Medulla oblongata (tissue), 1 donor: ENCODE measurements around the gene ZNF774.
"Not testable (repeated sequence)": the region's sequence is repeated elsewhere in the genome, so short reads cannot be mapped to it uniquely, and the experiment has no call there.

Experiments used
- DNase-seq: peaks from one replicate; pipeline ENCODE4 v3.0.0-alpha.2; 2015; ENCODE audit errors: extremely low spot score

The ZNF774 gene

DNA sequence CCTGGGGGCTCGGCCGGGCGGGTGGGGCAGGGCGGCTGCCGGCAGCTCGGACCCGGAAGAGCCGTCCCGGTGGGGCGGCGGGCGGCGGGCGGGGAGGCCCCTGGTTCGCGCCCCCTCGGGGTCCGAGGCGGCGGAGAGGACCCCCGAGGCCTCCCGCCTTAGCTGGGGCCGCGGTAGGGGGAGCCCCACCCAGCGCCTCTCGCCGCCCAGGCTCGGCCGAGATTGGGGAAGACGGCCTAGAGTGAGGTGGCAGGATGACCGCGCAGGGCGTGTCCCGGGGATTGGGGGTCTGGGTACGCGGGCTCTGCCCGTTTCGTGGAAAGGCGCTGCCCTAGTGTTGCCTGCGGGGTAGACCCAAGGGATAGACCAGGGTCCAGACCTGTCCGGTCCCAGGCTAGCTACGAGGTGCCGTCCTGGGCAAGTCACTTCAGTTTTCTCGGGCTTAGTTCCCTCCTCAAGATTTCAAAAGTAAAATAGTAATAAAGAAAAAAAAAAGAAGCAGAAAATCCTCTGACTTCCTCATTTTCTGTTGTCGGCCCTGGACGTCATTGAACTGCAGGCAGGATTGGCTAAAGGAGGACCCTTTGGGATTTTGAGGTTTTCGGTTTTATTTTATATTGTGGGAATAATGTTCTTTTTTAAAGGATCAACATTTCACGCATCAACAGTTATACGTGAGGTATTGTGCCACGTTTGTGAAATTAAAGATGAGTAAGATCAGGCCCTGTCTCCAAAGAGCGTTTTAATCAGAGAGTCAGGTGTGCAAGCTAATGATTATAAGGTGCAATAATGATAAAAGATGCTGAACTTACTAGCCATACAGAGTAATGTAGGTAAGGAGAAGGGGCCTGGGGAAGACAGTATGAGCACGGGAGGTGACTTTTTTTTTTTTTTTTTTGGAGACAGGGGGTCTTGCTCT, 36.6 kb downstream of the ZNF774 start:
- no peak for DNase-seq

DNA sequence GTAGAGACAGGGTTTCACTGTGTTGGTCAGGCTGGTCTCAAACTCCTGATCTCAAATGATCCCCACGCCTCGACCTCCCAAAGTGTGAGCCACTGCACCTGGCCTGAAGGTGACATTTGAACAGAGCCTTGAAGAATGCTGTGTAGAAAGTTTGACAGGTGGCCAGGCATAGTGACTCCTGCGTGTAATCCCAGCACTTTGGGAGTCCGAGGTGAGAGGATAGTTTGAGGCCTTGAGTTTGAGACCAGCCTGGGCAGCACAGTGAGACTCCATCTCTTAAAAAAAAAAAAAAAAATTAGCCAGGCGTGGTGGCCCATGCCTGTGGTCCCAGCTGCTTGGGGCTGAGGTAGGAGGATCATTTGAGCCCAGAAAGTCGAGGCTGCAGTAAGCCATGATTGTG, 37.4 kb downstream of the ZNF774 start:
- no peak for DNase-seq

DNA sequence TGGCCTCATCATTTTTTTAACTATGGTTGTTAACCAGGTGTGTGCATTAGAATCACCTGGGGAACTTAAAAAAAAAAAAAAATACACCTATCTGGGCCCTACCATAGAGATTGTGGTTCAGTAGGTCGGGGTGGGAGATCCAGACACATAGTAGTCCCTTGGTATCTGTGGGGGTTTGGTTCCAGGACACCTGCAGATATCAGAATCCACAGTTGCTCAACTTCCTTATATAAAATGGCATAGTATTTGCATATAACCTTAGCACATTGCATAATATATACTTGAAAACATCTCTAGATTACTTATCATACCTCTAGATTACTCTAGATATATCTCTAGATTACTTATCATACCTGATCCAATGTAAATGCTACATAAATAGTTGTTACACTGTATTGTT, 41.0 kb downstream of the ZNF774 start:
- DNase-seq, result no peak

DNA sequence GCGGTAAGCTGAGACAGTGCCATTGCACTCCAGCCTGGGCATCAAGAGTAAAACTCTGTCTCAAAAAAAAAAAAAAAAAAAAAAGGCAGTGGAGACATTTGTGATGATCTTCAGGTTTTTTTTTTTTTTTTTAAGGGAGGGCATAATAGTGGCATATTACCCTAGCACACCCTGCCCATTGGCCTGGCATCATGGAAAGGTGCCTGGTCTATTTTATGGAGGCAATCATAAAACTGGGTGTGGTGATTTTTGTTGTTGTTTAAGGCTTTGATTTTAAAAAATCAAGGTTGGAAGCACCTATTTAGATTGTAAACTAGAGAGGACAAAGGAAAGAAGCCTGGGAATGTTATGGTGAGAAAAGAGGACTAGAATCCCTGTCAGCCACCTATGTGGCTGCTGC, 42.0 kb downstream of the ZNF774 start:
- DNase-seq, result no peak

GRCh38 chr15:90394748-90395442, 42.8 kb downstream of the ZNF774 start:
- DNase-seq, result no peak

- no peak for DNase-seq
Observed at GRCh38 chr15:90396321-90396720, 44.2 kb downstream of the ZNF774 start.

DNA sequence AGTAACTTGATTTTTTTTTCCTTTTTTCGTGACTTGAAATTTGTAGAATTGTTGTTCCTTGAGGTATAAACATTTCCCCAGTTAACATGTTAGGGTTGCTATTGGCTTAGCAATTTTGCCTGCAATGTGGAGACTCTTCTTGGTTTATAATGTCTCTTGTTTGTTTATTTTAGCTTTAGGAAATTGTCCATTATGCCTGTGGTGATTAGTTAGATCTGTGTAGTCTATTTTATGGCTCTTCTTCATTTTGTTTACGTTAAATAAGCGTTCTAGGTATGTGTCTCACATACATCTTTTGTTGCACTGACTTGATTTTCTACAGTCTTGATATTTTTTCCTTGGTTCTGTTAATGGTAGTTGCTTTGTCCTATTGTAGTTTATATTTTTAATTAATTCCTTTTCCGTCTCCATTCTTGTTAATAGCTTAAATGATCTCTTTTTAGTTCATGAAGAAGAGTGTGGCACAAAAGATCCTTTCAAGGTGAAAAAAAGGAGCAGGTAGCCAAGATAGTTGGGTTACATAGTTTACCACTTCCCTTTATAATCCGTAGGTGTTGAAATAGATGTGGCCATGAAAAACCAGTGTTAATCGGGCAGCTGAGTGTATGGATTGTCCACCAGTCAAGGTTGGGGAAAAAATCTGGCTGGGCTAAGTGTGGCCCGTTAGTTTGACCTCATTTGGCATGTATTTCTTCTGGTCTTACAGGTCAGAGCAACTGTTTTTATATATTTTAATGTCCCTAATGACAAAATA, 48.1 kb downstream of the ZNF774 start:
- no peak for DNase-seq

- DNase-seq, result no peak
Observed at GRCh38 chr15:90400759-90401314, 48.8 kb downstream of the ZNF774 start.

DNA sequence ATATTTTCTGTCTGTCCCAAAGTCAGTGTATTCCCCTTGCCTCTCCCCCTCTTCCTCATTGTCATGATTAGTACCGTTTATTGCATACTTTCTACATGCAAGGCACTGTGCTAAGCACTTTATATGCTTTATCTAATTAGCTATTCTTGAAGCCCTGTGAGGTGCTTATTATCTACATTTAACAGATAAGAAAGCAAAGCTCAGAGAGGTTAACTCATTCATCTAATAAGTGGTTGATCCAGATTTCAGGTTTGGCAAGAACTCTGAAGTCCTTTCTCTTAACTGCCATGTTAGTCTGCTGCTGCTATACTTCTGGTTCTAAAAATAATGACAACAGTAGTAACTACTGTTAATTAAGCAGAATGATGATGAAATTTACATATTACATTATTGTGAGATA, 49.4 kb downstream of the ZNF774 start:
- no peak for DNase-seq

GRCh38 chr15:90402223-90402622, 50.1 kb downstream of the ZNF774 start:
- no peak for DNase-seq

GRCh38 chr15:90402767-90403166, 50.7 kb downstream of the ZNF774 start:
- DNase-seq, result no peak

DNA sequence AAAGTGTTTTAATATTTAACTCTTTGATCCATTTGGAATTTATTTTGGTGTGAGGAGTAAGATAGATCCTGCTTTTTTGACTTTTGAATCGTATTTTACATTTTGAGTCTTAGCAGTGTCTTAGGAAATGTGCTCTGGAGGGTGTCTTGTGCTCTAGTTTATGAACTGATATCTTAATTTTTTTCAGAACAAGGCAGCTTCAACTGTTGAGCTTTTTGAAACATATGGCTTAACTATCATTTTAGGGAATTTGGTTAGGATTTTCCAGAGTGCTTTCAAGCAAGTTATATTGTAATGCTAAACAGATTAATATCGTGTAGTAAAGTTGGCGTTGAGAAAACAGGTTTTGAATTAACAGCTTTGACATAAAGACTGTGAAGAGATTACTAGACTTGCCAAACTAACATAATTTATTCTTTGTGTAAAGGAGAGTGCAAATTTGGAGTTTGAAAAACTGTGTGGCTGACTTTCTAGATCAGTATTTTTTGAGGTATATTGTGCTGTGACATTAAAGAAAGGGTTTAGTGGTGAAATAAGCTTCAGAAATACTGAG, 53.0 kb downstream of the ZNF774 start:
- DNase-seq, result no peak

DNA sequence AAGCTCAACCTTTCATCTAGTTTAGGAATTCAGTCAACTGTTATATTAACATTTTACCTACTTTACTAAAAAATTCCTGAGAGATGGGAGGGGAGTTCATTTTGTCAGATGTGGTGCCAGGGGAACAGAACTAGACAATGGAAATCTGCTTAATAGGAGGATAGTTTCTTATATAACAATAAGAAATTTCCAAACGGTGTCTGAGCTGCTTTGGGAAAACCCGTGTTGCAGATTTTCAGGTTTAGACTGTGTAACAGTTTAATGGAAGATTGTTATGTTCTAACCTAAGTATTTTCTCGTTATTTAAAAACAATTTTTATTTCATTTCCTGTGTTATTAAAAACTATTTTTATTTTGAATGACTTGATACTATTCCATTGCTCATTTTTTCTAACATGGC, 55.3 kb downstream of the ZNF774 start:
- DNase-seq, result no peak

GRCh38 chr15:90407871-90408317, 55.8 kb downstream of the ZNF774 start:
- DNase-seq, result no peak

DNA sequence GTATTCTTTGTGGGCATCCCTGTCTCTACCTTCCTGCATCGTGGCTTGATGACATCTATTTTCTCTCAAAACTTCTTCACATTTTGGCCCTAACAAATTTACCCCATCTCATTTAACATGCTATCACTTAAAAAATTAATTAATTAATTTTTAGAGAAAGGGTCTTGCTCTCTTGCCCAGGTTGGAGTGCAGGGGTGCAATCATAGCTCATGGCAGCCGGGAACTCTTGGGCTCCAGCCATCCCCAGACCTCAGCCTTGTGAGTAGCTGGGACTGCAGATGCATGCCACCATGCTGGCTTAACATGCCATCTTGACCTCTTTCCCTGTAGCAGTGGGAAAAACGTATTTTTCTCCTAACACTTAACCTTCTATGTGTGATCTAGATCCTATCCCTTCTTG, 56.6 kb downstream of the ZNF774 start:
- DNase-seq, result no peak

- DNase-seq, result not testable (repeated sequence)
Observed at GRCh38 chr15:90409587-90409986, 57.5 kb downstream of the ZNF774 start.

DNA sequence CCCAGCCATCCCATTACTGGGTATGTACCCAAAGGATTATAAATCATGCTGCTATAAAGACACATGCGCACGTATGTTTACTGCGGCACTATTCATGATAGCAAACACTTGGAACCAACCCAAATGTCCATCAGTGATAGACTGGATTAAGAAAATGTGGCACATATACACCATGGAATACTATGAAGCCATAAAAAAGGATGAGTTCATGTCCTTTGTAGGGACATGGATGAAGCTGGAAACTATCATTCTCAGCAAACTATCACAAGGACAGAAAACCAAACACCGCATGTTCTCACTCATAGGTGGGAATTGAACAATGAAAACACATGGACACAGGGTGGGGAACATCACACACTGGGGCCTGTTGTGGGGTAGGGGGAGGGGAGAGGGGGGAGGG, 58.2 kb downstream of the ZNF774 start:
- DNase-seq, result not testable (repeated sequence)

- DNase-seq, result no peak
Observed at GRCh38 chr15:90411176-90411575, 59.1 kb downstream of the ZNF774 start.
